ENCODE results near the gene CLP1.

Gene CLP1

GRCh38 chr11:57619331-57619730 is 38.2 kb upstream of the CLP1 start:
- H3K4me3 ChIP-seq (ENCODE audit: control insufficient read depth, low read depth, low read length) = no peak overlapping the region
- no peak for DNase-seq (ENCODE audit: low read depth)

GRCh38 chr11:57620467-57620866 is 37.1 kb upstream of the CLP1 start:
- H3K4me3 ChIP-seq (ENCODE audit: control insufficient read depth, low read depth, low read length) = no peak overlapping the region
- no peak for DNase-seq (ENCODE audit: low read depth)
- TF ChIP-seq CTCF (conservative IDR thresholded peaks at IDR 0.05; ENCODE audit: control insufficient read depth, insufficient read depth, low read depth, low read length) = no peak

More at GRCh38 chr11:57619331-57619730, 38.2 kb upstream of the CLP1 start:
- TF ChIP-seq CTCF (conservative IDR thresholded peaks at IDR 0.05; ENCODE audit: control insufficient read depth, insufficient read depth, low read depth, low read length) = peak; percentile 35

GRCh38 chr11:57622263-57622662 is 35.3 kb upstream of the CLP1 start:
- no peak overlapping the region for H3K4me3 ChIP-seq (ENCODE audit: control insufficient read depth, low read depth, low read length)
- TF ChIP-seq CTCF (conservative IDR thresholded peaks at IDR 0.05; ENCODE audit: control insufficient read depth, insufficient read depth, low read depth, low read length) = no peak
- DNase-seq (ENCODE audit: low read depth) = no peak

GRCh38 chr11:57624864-57625263 is 32.7 kb upstream of the CLP1 start:
- no peak for TF ChIP-seq CTCF (conservative IDR thresholded peaks at IDR 0.05; ENCODE audit: control insufficient read depth, insufficient read depth, low read depth, low read length)
- DNase-seq (ENCODE audit: low read depth) = no peak

GRCh38 chr11:57626895-57627294 is 30.7 kb upstream of the CLP1 start:
- DNase-seq (ENCODE audit: low read depth) = no peak
- TF ChIP-seq CTCF (conservative IDR thresholded peaks at IDR 0.05; ENCODE audit: control insufficient read depth, insufficient read depth, low read depth, low read length) = no peak

More at GRCh38 chr11:57624864-57625263, 32.7 kb upstream of the CLP1 start:
- H3K4me3 ChIP-seq (ENCODE audit: control insufficient read depth, low read depth, low read length) = no peak overlapping the region

GRCh38 chr11:57630171-57630570 is 27.4 kb upstream of the CLP1 start:
- no peak overlapping the region for H3K4me3 ChIP-seq (ENCODE audit: control insufficient read depth, low read depth, low read length)
- no peak for TF ChIP-seq CTCF (conservative IDR thresholded peaks at IDR 0.05; ENCODE audit: control insufficient read depth, insufficient read depth, low read depth, low read length)
- DNase-seq (ENCODE audit: low read depth) = no peak

More at GRCh38 chr11:57626895-57627294, 30.7 kb upstream of the CLP1 start:
- H3K4me3 ChIP-seq (ENCODE audit: control insufficient read depth, low read depth, low read length) = no peak overlapping the region

- no peak for TF ChIP-seq CTCF (conservative IDR thresholded peaks at IDR 0.05; ENCODE audit: control insufficient read depth, insufficient read depth, low read depth, low read length)
- H3K4me3 ChIP-seq (ENCODE audit: control insufficient read depth, low read depth, low read length) = no peak overlapping the region
- no peak for DNase-seq (ENCODE audit: low read depth)
Observed at GRCh38 chr11:57632116-57632515, 25.4 kb upstream of the CLP1 start.
